Measurements from ENCODE around the gene USP6NL.
"Not testable (repeated sequence)": the region's sequence is repeated elsewhere in the genome, so short reads cannot be mapped to it uniquely, and the experiment has no call there.

The USP6NL gene

DNA sequence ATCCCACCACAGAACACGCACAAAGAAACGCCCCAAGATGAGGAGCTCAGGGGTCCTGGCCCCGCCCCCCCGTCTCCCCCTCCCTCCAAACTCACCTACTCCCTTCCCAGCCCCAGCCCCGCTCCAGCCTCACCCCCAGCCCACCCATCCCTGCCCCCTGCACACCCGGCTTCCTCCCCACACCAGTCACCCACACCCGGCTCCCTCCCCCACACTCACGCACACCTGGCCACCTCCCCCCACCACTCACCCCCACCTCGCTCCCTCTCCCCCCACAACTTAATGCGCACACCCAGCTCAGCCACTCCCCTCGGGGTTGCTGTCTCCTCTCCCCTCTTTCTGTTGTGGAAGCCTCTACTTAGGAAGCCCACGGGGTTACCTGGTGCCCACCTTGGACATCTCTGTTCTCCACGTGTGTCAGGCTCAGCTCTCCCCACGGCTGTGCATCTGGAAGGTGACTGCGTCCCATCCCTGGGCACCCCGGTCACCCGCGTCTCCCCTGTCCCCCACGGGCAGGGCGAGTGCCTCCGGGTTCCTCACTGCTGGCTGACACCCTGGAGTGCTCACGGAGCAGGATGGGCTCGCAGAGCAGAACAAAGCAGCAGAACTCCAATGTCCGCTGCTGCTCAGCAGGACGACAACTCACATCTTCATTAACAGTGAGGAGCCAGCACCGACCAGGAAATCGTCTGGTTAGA lies 166.8 kb downstream of the USP6NL start:
- DNase-seq (ENCODE audit: low read depth in 2 of 2), result no peak

DNA sequence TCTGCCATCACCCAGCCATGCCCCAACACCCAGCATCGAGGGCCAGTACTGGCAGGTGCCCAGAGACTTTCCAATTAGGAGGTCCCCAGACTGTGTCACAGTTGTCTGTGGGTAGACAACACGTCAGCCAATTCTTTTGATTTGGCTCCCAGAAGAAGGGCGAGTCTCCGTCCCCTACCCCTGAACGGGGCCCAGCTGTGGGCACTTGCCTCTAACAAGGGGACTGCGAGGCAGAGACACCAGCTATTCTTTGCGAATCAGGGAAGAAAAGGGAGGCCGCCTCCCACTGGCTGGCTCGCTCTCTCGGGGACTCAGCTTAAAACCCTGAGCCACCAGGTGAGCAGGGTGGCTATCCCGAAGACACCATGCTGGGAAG lies 167.3 kb downstream of the USP6NL start:
- no peak for DNase-seq (ENCODE audit: low read depth in 2 of 2)

- DNase-seq (ENCODE audit: low read depth in 2 of 2), result no peak
Observed at GRCh38 chr10:11443468-11444154, 167.8 kb downstream of the USP6NL start.

GRCh38 chr10:11442001-11442773 lies 169.3 kb downstream of the USP6NL start:
- no peak for DNase-seq (ENCODE audit: low read depth in 2 of 2)

GRCh38 chr10:11441151-11441535 lies 170.3 kb downstream of the USP6NL start:
- DNase-seq (ENCODE audit: low read depth in 2 of 2), result no peak

DNA sequence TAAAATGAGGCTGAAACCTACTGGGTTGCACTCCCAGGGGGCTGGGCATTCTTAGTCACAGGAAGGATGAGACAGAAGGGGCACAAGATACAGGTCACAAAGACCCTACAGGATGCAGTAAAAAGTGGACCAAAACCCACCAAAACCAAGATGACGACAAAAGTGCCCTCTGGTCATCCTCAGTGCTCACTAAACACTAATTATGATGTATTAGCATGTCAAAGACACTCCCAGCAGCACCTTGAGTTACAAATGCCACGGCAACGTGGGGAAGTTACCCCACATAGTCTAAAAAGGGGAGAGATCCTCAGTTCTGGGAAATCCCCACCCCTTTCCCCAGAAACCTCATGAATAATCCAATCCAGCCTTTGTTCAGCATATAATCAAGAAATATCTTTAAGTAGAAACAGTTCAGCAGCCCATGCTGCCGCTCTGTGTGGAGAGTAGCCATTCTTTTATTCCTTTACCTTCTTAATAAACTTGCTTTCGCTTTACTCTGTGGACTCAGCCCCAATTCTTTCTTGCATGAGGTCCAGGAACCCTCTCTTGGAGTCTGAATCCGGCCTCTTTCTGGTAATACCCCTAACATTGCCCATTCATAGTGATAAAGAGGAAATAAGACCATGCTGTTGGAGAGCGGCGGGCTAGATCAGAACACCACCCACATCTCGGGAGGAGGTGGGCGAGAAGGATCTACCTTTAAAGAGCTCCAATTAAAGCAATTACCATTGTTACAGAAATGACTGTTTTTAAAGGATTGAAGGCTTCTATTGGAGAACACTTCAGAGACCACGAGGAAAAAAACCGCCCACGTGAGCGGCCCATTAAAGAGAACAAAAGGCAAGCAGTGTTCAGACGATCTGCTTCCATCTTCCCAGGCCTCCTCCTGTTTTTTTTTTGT lies 170.9 kb downstream of the USP6NL start:
- no peak for DNase-seq (ENCODE audit: low read depth in 2 of 2)

DNA sequence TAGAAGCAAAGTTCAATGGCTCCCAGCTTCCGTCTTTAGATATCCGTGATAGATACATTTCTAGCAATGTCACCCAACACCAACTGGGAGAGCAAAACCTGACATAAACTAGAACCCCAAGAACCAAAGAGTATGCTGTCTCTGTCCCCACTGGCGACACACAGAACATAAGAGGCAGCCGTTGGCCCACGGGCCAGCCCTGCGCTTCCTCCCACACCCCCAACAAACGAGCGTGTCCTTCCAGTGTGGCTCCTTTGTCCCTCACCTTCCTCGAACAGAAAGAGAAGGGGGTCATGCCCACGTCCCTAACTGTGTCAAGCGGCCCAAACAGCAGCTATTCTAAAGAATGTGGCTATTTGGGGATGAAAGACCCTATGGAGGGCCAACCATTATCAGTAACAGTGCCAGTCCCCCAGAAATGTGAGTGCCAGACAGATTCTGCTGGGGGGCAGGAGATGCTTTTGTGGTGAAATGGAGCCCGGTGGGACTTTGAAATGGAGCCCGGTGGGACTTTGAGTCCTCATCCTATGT lies 171.9 kb downstream of the USP6NL start:
- no peak for DNase-seq (ENCODE audit: low read depth in 2 of 2)

DNA sequence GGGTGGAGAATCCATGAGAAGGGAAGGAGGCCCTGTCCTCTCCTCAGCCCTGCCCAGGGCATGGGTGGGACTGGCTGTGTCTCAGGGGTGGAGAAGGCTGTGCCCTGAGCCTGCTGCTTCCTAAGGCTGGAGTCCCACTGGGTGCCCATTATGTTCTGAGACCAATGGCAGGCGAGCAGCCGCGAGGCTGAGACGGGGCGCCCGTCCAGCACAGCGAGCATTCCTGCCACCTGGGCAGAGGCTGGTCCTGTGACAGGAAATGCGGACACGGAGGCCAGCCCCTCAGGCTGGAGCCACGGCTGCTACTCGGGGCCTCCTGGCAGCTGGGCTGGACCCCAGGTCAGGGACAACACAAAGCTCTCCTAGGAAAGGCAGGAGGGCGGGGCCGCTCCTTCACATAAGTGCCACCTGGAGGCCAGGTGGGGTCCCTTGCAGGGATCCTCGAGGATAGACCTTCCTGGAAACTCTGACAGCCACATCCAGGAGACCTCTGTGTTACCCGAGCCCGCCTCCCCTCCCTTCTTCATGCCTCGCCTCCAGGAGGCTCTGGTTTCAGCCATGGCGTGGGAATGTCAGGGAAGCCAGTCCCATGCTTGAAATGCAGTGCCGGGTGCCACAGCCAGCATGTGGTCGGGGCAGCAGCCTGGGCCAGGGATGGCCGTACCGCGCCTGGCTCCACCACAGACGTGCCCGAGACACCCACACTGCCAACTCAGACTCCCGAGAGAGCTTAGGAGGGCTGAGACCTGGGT lies 173.9 kb downstream of the USP6NL start:
- no peak for DNase-seq (ENCODE audit: low read depth in 2 of 2)

GRCh38 chr10:11436445-11436844 lies 175.0 kb downstream of the USP6NL start:
- not testable (repeated sequence) for DNase-seq (ENCODE audit: low read depth in 2 of 2)

DNA sequence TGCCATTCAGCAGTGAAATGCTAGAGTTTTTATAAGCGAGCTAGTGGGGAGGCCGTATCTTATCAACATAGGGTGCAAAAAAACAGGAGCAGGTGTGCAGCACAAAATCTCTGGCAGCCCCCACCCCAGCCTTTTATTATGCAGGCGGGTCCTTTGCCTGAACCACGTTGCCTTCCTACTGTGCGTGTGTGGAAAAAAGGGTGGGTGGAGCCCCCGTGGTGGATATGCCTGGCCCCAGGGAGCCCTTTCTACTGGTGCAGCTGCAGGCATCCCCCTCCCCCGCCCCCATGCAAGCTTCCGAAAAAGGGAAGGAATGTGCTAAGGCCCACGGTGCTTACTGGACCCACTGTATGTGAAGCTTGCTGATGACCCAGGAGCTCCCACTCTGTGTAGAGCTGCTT lies 175.9 kb downstream of the USP6NL start:
- no peak for DNase-seq (ENCODE audit: low read depth in 2 of 2)

- no peak for DNase-seq (ENCODE audit: low read depth in 2 of 2)
Observed at GRCh38 chr10:11434324-11434723, 177.1 kb downstream of the USP6NL start.

GRCh38 chr10:11433657-11434056 lies 177.8 kb downstream of the USP6NL start:
- no peak for DNase-seq (ENCODE audit: low read depth in 2 of 2)

GRCh38 chr10:11431216-11431555 lies 180.3 kb downstream of the USP6NL start:
- DNase-seq (ENCODE audit: low read depth in 2 of 2), result no peak

DNA sequence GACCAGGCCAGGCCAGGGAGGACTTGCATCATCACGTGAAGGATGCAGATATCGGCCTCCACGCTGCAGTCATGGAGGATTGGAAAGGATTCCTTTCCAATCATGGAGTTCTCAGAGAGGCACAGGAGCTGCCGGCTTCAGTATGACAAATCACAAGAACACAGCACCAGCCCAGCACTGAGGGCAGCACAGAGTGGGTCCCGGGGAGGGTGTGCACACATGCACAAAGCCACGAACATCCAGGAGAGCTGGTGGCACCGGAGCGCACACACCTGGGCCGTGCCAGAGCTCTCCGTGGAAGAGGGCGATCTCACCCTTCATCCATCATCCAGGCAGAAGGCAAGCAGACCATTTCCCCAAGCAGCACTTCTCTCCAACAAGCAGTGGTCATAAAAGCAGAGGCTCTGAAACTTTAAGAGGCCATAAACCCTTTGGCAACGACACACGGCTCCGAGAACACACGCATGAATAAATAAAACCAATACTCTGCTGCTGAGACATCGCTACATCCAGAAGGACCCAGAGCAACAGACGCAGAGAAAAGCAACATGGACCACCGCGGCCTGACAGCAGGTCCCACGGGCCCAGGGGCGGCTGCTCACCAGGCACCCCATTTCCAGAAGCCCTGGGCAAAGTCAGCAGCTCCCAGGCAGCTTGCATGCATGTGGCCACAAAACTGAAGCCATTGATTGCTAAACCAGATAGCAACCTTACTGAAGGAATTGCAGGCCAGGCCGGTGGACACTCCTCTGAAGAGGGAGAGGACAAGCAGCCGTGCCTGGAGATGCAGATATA lies 180.8 kb downstream of the USP6NL start:
- DNase-seq (ENCODE audit: low read depth in 2 of 2), result no peak

DNA sequence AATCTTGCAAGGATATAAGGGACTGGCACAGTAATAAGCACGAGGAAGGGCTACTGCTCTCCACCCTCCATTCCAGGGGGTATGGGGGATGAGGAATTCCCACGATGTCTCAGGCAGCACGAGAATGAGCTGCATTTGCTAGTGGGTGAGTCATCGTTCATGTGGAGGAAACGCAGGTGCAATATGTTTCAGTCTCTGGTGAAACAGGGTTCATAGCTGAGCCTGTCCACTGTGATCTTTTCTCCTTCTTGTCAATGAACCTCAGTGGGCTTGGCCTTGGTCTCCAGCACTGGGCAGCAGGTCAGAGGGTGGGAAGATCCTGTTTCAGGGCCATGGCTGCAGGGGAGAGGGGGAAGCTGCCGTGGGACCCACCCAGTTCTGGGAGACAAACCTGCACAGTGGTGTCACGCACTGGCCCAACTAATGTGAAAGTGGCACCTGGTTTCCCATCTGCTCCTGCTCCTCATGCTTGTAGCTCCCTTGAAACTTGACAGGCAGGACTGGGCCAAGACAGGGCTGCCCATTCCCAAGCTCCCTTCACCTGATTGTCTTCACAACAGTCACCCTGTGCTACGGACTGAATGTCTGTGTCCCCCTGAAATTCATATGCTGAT lies 181.9 kb downstream of the USP6NL start:
- DNase-seq (ENCODE audit: low read depth in 2 of 2), result no peak

GRCh38 chr10:11425676-11426075 lies 185.8 kb downstream of the USP6NL start:
- no peak for DNase-seq (ENCODE audit: low read depth in 2 of 2)

GRCh38 chr10:11425296-11425610 lies 186.2 kb downstream of the USP6NL start:
- no peak for DNase-seq (ENCODE audit: low read depth in 2 of 2)

DNA sequence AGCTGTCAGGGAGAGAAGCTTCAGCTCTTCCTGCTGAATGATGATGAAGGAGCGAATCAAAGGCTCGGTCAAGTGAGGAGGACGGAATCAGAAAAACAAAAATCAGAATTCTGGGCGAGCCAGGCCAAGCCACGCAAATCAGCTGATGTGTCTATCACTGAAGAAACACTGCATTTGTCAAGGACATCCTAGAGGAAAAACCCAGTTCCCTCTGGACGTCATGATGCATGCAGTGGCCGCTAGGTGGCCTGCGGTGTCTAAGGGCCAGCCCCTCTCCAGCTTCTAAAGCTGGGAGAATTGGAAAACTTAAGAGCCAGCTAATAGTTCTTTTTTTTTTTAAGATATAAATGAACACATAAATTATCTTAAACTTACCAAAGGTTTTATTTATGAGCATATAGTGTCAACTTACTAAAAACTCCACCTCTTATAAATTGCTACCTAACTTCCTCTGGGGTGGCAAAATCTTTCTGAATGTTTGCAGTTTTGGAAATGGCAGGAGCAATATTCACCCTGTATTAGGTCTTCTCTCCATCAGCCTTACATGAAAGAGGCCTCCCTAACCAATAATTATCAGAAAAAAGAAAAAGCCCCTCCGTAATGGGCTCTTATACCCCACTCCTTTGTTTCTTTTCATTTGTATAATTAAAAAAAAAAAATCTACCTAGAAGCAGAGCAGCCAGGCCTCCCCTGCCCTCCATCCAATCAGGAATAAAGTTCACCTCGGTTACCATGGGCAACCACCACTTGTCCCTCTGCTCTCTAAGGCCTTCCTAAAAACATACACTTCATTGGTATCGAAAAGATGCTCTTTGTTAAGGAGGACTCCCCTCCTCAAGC lies 186.8 kb downstream of the USP6NL start:
- DNase-seq (ENCODE audit: low read depth in 2 of 2), result no peak

DNA sequence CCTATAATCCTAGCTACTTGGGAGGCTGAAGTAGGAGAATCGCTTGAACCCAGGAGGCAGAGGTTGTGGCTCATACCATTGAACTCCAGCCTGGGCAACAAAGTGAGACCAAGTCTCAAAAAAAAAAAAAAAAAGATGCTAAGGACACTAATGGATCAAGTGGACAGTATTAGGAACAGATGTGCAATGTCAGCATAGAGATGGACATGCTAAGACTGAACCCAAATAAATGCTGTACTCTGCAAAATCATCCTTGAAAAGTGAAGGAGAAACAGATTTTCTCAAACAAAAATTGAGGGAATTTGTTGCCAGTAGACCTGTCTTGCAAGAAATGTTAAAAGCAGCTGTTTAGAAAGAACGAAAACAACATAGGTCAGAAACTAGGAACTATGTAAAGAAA lies 194.5 kb downstream of the USP6NL start:
- no peak for DNase-seq (ENCODE audit: low read depth in 2 of 2)
